OCI-LY3 (cell line): ENCODE measurements around the gene EAPP.

Experiments used
- H2AFZ ChIP-seq: fragments of 200-600, 300-600 bp; shearing (Covaris generic); 2 replicates; pipeline ENCODE4 v1.6.0; 2014; ENCODE audit warnings: antibody characterized with exemption, low read depth, low read length
- H3K27ac ChIP-seq: fragments of 200-600, 300-600 bp; sonication (generic); 2 replicates; pipeline ENCODE4 v1.5.1; 2014; ENCODE audit warnings: mild to moderate bottlenecking, low read length, moderate library complexity, mixed read lengths
- H3K27me3 ChIP-seq: fragments of 200-600, 300-600 bp; sonication (generic); 2 replicates; pipeline ENCODE4 v1.6.1; 2014; ENCODE audit warnings: low read depth, low read length, mixed read lengths
- H3K36me3 ChIP-seq: fragments of 200-600, 300-600 bp; sonication (generic); replicated peaks from 2 replicates; pipeline ENCODE3; 2014; ENCODE audit warnings: low read depth, low read length, mixed read lengths
- H3K4me1 ChIP-seq: fragments of 300-600, 200-600 bp; sonication (generic); 2 replicates; pipeline ENCODE4 v1.6.1; 2014; ENCODE audit warnings: low read length, mixed read lengths
- H3K4me2 ChIP-seq: fragments of 200-600, 300-600 bp; sonication (generic); 2 replicates; pipeline ENCODE4 v1.6.1; 2014; ENCODE audit warnings: low read length, mixed read lengths
- H3K4me3 ChIP-seq: fragments of 300-600, 200-600 bp; sonication (generic); 2 replicates; pipeline ENCODE4 v1.5.1; 2014; ENCODE audit warnings: antibody characterized with exemption, mild to moderate bottlenecking, low read length, moderate library complexity
- H3K79me2 ChIP-seq: fragments of 300-600, 200-600 bp; shearing (Covaris generic); 2 replicates; pipeline ENCODE4 v1.6.1; 2014; ENCODE audit warnings: mild to moderate bottlenecking, low read length, mixed read lengths
- H3K9ac ChIP-seq: fragments of 300-600, 200-600 bp; shearing (Covaris generic); 2 replicates; pipeline ENCODE4 v1.6.0; 2014; ENCODE audit warnings: mild to moderate bottlenecking, low read length, moderate library complexity
- H3K9me3 ChIP-seq: fragments of 200-600, 300-600 bp; shearing (Covaris generic); 2 replicates; pipeline ENCODE4 v1.6.1; 2014; ENCODE audit warnings: low read length, mixed read lengths; ENCODE audit not compliant: insufficient read depth
- H4K20me1 ChIP-seq: fragments of 200-600, 300-600 bp; sonication (generic); 2 replicates; pipeline ENCODE4 v1.6.1; 2016; ENCODE audit warnings: low read length, mixed read lengths; ENCODE audit not compliant: insufficient read depth
- EZH2phosphoT487 ChIP-seq: fragments of 200-600 bp; shearing (Covaris generic); IDR thresholded peaks from 2 replicates; pipeline ENCODE4 v1.6.1; 2018; ENCODE audit warnings: antibody characterized with exemption, mixed run types, low read depth
- TF ChIP-seq, protein P1 (sequence below): fragments of 200-600, 300-600 bp; sonication (generic); IDR thresholded peaks from 2 replicates; pipeline ENCODE4 v1.5.1; 2014; ENCODE audit warnings: antibody characterized with exemption, low read length, low read depth

The EAPP gene, protein sequence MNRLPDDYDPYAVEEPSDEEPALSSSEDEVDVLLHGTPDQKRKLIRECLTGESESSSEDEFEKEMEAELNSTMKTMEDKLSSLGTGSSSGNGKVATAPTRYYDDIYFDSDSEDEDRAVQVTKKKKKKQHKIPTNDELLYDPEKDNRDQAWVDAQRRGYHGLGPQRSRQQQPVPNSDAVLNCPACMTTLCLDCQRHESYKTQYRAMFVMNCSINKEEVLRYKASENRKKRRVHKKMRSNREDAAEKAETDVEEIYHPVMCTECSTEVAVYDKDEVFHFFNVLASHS

DNA sequence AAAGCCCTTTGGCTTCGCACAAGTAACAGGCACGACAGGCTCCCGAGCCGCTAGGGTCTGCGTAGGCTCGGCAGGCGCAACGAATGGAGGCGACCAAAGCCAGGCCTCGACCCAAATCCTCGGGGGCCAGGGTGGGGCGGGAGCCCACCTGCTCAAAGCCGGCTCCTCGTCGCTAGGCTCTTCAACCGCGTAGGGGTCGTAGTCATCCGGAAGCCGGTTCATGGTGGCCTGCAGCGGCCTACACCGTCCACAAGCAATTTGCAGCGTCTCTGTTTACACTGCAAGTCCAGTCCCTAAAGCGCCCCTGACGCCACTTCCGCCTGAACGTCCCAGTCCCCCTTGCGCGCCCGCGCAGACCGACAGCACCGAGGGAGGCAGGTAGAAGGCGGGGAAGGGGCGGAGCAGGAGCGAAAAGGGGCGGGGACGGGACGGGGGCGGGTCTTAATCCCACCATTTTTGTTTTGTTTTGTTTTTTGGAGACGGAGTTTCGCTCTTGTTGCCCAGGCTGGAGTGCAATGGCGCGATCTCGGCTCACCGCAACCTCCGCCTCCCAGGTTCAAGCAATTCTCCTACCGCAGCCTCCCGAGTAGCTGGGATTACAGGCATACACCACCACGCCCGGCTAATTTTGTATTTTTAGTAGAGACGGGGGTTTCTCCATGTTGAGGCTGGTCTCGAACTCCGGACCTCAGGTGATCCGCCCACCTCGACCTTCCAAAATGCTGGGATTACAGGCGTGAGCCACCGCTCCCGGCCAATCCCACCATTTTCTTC is at the start of gene EAPP:
Gene EAPP, minus strand, starts transcription at position 295 of the 774 bp plus-strand sequence. Its CDS starts 73 bp downstream, at position 222.
- no peaks in the 10 kb centered on the region for H4K20me1 ChIP-seq
- H3K79me2 ChIP-seq: peaks cover 30% of the 10 kb centered on the region
- H3K9ac ChIP-seq: peak within 1 kb of the TSS; percentile 84
- H3K27ac ChIP-seq: peak within 1 kb of the TSS; percentile 49
- no peaks in the 10 kb centered on the region for H3K27me3 ChIP-seq
- H3K4me3 ChIP-seq: peak within 1 kb of the TSS; percentile 98
- peak within 1 kb of the TSS; percentile 81 for H2AFZ ChIP-seq
- H3K36me3 ChIP-seq: peaks cover 7% of the 10 kb centered on the region
- TF ChIP-seq EZH2phosphoT487: no peak
- TF ChIP-seq, protein P1, sequence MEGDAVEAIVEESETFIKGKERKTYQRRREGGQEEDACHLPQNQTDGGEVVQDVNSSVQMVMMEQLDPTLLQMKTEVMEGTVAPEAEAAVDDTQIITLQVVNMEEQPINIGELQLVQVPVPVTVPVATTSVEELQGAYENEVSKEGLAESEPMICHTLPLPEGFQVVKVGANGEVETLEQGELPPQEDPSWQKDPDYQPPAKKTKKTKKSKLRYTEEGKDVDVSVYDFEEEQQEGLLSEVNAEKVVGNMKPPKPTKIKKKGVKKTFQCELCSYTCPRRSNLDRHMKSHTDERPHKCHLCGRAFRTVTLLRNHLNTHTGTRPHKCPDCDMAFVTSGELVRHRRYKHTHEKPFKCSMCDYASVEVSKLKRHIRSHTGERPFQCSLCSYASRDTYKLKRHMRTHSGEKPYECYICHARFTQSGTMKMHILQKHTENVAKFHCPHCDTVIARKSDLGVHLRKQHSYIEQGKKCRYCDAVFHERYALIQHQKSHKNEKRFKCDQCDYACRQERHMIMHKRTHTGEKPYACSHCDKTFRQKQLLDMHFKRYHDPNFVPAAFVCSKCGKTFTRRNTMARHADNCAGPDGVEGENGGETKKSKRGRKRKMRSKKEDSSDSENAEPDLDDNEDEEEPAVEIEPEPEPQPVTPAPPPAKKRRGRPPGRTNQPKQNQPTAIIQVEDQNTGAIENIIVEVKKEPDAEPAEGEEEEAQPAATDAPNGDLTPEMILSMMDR: no peak
- H3K4me2 ChIP-seq: peak within 1 kb of the TSS; percentile 81
- H3K4me1 ChIP-seq: peaks cover 10% of the 10 kb centered on the region
- no peaks in the 10 kb centered on the region for H3K9me3 ChIP-seq

DNA sequence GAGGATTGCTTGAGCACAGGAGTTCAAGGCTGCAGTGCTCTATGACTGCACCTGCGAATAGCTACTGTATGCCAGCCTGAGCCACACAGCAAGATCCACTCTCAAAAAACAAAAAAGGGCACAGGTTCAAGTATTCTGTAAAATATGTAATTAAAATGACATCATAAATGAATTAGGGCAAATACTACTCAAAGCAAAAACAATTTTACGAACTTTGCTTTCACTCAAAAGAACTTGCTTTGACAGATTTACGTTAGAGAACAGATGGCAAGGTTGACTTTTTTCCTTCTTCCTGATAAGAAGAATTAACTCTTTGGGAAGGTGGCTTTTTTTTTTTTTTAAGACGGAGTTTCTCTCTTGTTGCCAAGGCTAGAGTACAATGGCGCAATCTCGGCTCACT is 44.0 kb upstream of the EAPP start:
- Histone ChIP-seq H3K4me1 (peaks cover 9% of the 10 kb centered on the region), H3K4me3 (no peak overlapping the region), H3K27me3 (no peaks in the 10 kb centered on the region), H3K36me3 (peaks cover 28% of the 10 kb centered on the region), H3K9ac (no peak overlapping the region), H2AFZ (no peak overlapping the region), H3K27ac (no peak overlapping the region), H3K4me2 (no peak overlapping the region), H3K9me3 (no peaks in the 10 kb centered on the region), H3K79me2 (no peaks in the 10 kb centered on the region), H4K20me1 (no peaks in the 10 kb centered on the region)
- TF ChIP-seq EZH2phosphoT487: no peak
- TF ChIP-seq, protein P1: no peak

DNA sequence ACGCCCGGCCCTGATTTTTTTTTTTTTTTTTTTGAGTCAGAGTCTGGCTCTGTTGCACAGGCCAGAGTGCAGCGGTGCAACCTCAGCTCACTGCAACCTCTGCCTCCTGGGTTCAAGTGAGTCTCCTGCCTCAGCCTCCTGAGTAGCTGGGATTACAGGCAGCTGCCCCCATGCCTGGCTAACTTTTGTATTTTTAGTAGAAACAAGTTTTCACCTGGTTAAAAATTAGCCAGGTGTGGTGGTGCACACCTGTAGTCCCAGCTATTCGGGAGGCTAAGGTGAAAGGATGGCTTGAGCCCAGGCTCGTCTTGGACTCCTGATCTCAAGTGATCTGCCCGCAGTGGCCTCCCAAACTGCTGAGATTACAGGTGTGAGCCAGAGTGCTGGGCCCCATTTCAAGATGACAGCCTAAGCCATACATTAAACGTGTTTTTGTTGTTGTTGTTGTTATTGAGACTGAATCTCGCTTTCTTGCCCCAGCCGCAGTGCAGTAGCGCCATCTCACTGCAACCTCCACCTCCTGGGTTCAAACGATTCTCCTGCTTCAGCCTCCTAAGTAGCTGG is 42.7 kb upstream of the EAPP start:
- Histone ChIP-seq H3K27ac (no peak overlapping the region), H4K20me1 (no peaks in the 10 kb centered on the region), H2AFZ (no peak overlapping the region), H3K9me3 (no peaks in the 10 kb centered on the region), H3K36me3 (peaks cover 26% of the 10 kb centered on the region), H3K9ac (no peak overlapping the region), H3K27me3 (no peaks in the 10 kb centered on the region), H3K4me3 (no peak overlapping the region), H3K79me2 (no peaks in the 10 kb centered on the region), H3K4me1 (peaks cover 21% of the 10 kb centered on the region), H3K4me2 (no peak overlapping the region)
- TF ChIP-seq EZH2phosphoT487: no peak
- TF ChIP-seq, protein P1: no peak

DNA sequence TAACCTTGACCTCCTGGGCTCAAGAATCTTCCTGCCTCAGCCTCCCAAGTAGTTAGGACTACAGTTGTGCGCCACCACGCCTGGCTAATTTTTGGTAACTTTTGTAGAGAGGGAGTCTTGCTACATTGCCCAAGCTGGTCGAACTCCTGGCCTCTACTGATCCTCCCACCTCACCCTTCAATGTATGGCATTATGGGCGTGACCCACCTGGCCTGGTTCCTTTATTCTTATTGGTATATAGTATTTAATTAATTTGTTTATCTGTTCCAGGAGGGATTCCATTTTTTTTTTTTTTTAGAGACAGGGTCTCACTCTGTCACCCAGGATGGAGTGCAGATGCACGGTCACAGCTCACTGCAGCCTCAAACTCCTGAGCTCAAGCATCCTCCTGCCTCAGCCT is 40.9 kb upstream of the EAPP start:
- Histone ChIP-seq H3K9ac (no peak overlapping the region), H3K36me3 (peaks cover 24% of the 10 kb centered on the region), H2AFZ (no peak overlapping the region), H3K9me3 (no peaks in the 10 kb centered on the region), H3K4me2 (no peak overlapping the region), H3K27ac (no peak overlapping the region), H3K79me2 (no peaks in the 10 kb centered on the region), H3K27me3 (no peaks in the 10 kb centered on the region), H3K4me3 (no peak overlapping the region), H3K4me1 (peaks cover 24% of the 10 kb centered on the region), H4K20me1 (no peaks in the 10 kb centered on the region)
- TF ChIP-seq, protein P1: no peak
- no peak for TF ChIP-seq EZH2phosphoT487
